DMS53 (cell line): Measurements from ENCODE around the gene PHF12.
"Not testable (repeated sequence)": the region's sequence is repeated elsewhere in the genome, so short reads cannot be mapped to it uniquely, and the experiment has no call there.

ENCODE experiments used
- DNase-seq: peaks from one replicate; lab custom pipeline; 2025; lab: John Stamatoyannopoulos, UW

Gene PHF12

GRCh38 chr17:28929787-28930186 lies 21.5 kb downstream of the PHF12 start:
- DNase-seq = no peak

GRCh38 chr17:28928061-28928460 lies 23.3 kb downstream of the PHF12 start:
- DNase-seq = no peak

- DNase-seq = no peak
Observed at GRCh38 chr17:28926786-28927185, 24.5 kb downstream of the PHF12 start.

GRCh38 chr17:28926366-28926765 lies 25.0 kb downstream of the PHF12 start:
- no peak for DNase-seq

GRCh38 chr17:28925912-28926365 lies 25.4 kb downstream of the PHF12 start:
- DNase-seq = no peak

- no peak for DNase-seq
Observed at GRCh38 chr17:28920201-28920600, 31.1 kb downstream of the PHF12 start.

GRCh38 chr17:28918295-28918694 lies 33.0 kb downstream of the PHF12 start:
- DNase-seq = no peak

GRCh38 chr17:28917465-28917864 lies 33.9 kb downstream of the PHF12 start:
- no peak for DNase-seq

GRCh38 chr17:28917029-28917428 lies 34.3 kb downstream of the PHF12 start:
- DNase-seq = no peak

- DNase-seq = peak; percentile 60
Observed at GRCh38 chr17:28916302-28916934, 34.9 kb downstream of the PHF12 start.

GRCh38 chr17:28912938-28913333 lies 38.4 kb downstream of the PHF12 start:
- DNase-seq = no peak

- peak; percentile 12 for DNase-seq
Observed at GRCh38 chr17:28912281-28912937, 38.9 kb downstream of the PHF12 start.

- DNase-seq = no peak
Observed at GRCh38 chr17:28911411-28912045, 39.8 kb downstream of the PHF12 start.

GRCh38 chr17:28910534-28910933 lies 40.8 kb downstream of the PHF12 start:
- no peak for DNase-seq

- no peak for DNase-seq
Observed at GRCh38 chr17:28908640-28909167, 42.6 kb downstream of the PHF12 start.

GRCh38 chr17:28907709-28908475 lies 43.4 kb downstream of the PHF12 start:
- no peak for DNase-seq

- DNase-seq = no peak
Observed at GRCh38 chr17:28906706-28907438, 44.4 kb downstream of the PHF12 start.

GRCh38 chr17:28906276-28906675 lies 45.0 kb downstream of the PHF12 start:
- DNase-seq = no peak

- DNase-seq = no peak
Observed at GRCh38 chr17:28904800-28905199, 46.5 kb downstream of the PHF12 start.

- not testable (repeated sequence) for DNase-seq
Observed at GRCh38 chr17:28903546-28903841, 47.8 kb downstream of the PHF12 start.

- peak; percentile 96 for DNase-seq
Observed at GRCh38 chr17:28902819-28903545, 48.3 kb downstream of the PHF12 start, which contains the start of gene DHRS13. DHRS13 (minus strand) TSS chr17:28903079; CDS start chr17:28902944, 135 bp downstream.
